ENCODE measurements around the gene SLC10A7. TPM values are rescaled to one million over a fixed set of nuclear protein-coding genes. Genes with fewer than 3 reads are reported as not detected.

SLC10A7 gene
- total RNA-seq, 2 experiments from 2014 or later: 15.9 to 23.3 TPM

DNA sequence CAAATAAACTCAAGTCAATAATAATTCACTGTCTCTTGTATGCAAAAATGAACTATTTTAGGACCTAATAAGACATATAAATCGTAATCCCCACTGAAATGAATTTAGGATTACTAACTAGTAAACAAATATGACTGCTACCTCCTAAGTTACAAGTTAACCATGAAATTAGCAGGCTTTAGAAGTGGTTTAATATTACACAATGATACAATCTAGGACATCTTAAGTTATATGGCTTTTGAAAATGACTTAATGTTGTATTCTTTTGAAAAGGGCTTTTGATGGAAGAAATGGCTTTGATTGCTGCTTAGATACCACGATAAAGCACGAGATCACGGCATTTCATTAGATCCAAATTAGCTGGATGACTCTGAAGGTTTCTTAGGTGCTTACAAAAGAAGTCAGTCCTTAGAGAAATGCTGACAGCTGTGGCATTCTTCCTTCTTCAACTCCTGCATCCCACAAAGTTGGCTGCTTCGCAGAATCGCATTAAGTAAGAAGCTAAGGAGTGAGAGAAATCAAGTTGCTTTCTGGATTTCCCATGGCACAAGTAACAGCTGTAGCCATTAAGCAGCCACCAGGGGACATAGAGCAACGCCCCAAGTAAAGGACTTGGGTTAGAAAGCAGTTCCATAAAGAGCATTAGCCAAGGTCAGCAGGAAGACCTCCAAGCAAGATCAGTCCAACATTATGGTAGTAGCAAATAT is 6.9 kb downstream of the SLC10A7 start:
- H3K4me1 Mint-ChIP-seq: peaks cover 8% of the 10 kb centered on the region
- no peaks in the 10 kb centered on the region for H3K9me3 Mint-ChIP-seq
- no peak overlapping the region for H3K4me3 Mint-ChIP-seq
- DNase-seq: no peak
- ChIA-PET POLR2A (no interaction called here), CTCF (no interaction called here)
- H3K36me3 Mint-ChIP-seq (ENCODE audit: low read depth): peaks cover 8% of the 10 kb centered on the region
- H3K27me3 Mint-ChIP-seq: no peaks in the 10 kb centered on the region
- H3K27ac Mint-ChIP-seq: no peak overlapping the region

DNA sequence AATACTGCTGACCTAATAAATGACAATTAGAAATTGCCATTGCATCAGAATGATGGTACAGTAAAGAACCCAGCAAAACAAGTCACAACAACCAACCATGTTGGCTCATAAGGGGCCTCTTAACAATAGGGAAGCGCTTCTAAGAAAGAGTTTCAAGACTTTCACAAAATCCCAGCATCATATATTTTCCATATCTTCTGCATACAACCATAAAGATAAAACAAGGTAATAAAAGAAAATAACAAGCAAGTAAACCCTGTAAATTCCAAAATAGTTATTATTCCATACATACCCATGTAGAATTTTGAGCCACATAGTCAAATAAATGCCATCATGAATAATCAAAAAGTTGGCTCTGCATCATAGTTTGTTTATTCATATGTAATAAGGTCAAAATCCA is 8.2 kb downstream of the SLC10A7 start:
- Mint-ChIP-seq H3K36me3 (ENCODE audit: low read depth) (peaks cover 14% of the 10 kb centered on the region), H3K4me3 (no peak overlapping the region), H3K4me1 (peaks cover 5% of the 10 kb centered on the region), H3K9me3 (no peaks in the 10 kb centered on the region), H3K27me3 (no peaks in the 10 kb centered on the region), H3K27ac (no peak overlapping the region)
- no peak for DNase-seq
- CTCF ChIA-PET: no interaction called here
- POLR2A ChIA-PET: no interaction called here

DNA sequence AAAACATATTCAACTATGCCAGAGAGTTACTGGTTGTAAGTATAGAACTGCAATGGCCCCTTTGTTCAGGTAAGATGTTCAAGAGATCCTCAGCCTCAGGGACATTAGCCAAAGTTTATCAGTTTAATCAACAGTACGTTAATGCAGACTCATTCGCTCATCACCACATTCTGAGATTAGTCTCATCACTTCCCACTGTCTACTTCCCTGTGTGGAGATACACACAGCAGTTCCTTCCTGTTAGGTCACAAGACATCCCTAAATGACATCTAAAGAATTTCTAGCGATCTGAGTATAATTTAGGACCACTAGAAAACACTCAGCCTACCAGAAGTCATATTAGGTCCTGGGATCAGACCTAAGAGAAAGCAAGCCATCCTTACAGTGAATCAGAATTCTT is 10.4 kb downstream of the SLC10A7 start:
- Mint-ChIP-seq H3K27ac (no peak overlapping the region), H3K9me3 (no peaks in the 10 kb centered on the region), H3K36me3 (ENCODE audit: low read depth) (peaks cover 27% of the 10 kb centered on the region), H3K4me3 (no peak overlapping the region), H3K27me3 (no peaks in the 10 kb centered on the region), H3K4me1 (peaks cover under 1% of the 10 kb centered on the region)
- ChIA-PET POLR2A (no interaction called here), CTCF (no interaction called here)
- DNase-seq: no peak

DNA sequence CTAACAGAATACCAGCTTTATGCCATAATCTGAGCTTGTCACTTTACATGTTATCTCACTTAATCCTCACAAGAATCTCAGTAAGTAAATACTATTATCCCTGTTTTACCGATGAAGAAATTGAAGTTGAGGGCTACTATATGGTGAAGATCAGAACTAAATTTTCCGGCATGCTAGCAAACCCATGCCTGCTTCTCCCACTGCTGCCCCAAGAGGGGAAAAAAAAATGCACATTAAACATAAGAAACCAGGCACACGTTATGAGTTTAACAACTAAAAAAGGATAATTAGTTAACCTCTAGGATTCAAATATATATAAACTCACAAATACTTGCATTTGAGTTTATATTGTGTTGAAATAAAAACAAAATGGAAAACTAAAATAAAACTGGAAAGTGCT is 10.8 kb downstream of the SLC10A7 start:
- Mint-ChIP-seq H3K27me3 (no peaks in the 10 kb centered on the region), H3K27ac (no peak overlapping the region), H3K36me3 (ENCODE audit: low read depth) (peaks cover 26% of the 10 kb centered on the region), H3K4me3 (no peak overlapping the region), H3K4me1 (peaks cover 2% of the 10 kb centered on the region), H3K9me3 (no peaks in the 10 kb centered on the region)
- POLR2A ChIA-PET: no interaction called here
- no peak for DNase-seq
- CTCF ChIA-PET: interaction anchor here (1.0 kb wide), 1 partner anchor 15 kb away, joined by 3 read pairs; no protein-coding TSS in a partner anchor

DNA sequence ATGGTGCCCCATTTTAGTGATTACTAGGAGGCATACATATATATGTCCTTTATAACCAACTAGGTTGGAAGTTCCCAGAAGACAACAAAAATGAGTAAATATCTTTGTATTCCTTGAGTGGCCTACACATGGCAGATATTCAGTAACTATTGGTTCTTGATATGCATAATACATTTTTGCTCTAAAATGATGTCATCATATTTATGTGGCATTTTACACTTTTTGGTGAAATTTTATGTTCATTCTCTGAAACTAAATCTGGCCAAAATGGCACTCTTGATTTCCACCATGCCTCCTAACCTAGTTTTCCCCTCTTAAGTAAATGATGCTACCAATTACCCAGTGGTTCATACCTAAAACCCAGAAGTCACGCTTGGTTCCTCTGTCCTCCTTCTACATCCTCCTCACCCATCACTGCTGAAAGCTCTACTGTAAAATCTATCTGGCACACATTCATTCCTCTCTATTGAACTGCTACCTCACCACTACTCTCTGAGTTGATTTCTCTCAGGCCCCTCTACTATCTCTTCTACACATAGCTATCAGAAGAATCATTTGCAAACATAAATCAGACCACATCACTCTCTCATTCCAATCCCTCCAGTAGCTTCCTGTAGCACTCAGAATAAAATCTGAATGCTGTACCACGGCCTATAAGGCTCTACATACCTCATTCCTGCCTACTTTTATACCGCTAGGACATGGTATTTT is 13.4 kb downstream of the SLC10A7 start:
- Mint-ChIP-seq H3K27ac (no peak overlapping the region), H3K27me3 (no peaks in the 10 kb centered on the region), H3K9me3 (no peaks in the 10 kb centered on the region), H3K36me3 (ENCODE audit: low read depth) (peaks cover 25% of the 10 kb centered on the region), H3K4me3 (no peak overlapping the region), H3K4me1 (peaks cover 2% of the 10 kb centered on the region)
- no peak for DNase-seq
- POLR2A ChIA-PET: no interaction called here
- CTCF ChIA-PET: interaction anchor here (1.1 to 1.4 kb wide), 2 partner anchors 11 kb away, joined by 3 read pairs; no protein-coding TSS in a partner anchor

DNA sequence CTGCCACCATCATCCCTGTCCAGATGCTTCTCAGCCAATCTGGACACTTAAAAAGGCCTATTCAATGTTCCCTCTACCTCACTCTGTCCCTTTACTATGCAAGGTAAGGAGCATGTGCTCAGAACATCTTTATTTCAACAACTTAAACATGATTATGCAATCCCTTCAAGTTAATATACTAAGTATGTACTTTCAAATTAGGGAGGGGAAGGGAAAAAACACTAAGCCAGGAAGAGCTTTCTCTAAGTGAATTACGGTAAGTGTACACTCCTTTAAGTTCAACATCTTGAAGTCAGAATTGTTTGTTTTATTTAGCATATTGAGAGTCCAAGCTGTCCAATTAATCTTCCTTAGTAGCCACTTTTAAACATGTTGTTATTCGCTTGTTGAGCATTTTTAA is 14.1 kb downstream of the SLC10A7 start:
- ChIA-PET CTCF (interaction anchor here (1.4 kb wide), 1 partner anchor 12 kb away, joined by 3 read pairs; no protein-coding TSS in a partner anchor), POLR2A (no interaction called here)
- H3K36me3 Mint-ChIP-seq (ENCODE audit: low read depth): peaks cover 30% of the 10 kb centered on the region
- no peak overlapping the region for H3K4me3 Mint-ChIP-seq
- H3K9me3 Mint-ChIP-seq: no peaks in the 10 kb centered on the region
- no peak overlapping the region for H3K27ac Mint-ChIP-seq
- H3K27me3 Mint-ChIP-seq: no peaks in the 10 kb centered on the region
- DNase-seq: no peak
- H3K4me1 Mint-ChIP-seq: peaks cover 2% of the 10 kb centered on the region

DNA sequence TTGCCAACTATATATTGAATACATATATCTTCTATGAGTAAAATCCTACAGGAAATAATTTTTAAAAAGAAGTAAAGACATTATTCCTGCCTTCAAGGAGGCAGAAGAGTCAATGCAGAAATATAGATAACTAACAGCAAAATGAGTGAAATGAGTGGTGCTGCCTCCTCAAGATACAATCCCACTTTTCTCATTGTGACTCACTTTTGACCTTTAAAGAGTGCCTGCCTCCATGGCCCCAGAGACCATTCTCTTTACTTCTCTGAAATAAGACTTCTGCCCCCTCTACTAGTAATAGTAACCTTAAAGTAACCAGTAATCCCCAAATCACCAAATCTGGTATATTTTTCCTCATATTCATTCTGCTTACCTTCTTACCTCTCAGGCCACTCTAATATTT is 15.5 kb downstream of the SLC10A7 start:
- Mint-ChIP-seq H3K4me3 (no peak overlapping the region), H3K9me3 (no peaks in the 10 kb centered on the region), H3K4me1 (peaks cover 2% of the 10 kb centered on the region), H3K27ac (no peak overlapping the region), H3K36me3 (ENCODE audit: low read depth) (peaks cover 33% of the 10 kb centered on the region), H3K27me3 (no peaks in the 10 kb centered on the region)
- CTCF ChIA-PET: no interaction called here
- POLR2A ChIA-PET: no interaction called here
- no peak for DNase-seq

DNA sequence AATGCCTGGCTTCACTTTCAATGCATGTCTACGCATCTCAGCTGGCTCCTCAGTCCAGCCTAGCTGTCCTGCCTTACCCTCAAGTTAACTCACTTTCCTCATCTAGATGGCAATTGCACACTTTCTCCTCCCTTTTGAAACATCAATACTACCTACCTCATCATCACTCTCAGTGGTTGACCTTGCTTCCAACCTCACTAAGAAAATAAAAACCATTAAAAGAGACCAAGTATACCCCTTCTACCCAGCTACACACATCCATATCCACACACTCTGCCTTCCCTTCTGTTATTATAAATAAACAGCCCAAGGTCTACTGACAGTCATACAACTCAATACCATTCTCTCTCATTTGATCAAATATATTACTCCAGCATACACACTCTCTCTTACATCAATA is 21.5 kb downstream of the SLC10A7 start:
- DNase-seq: no peak
- Mint-ChIP-seq H3K36me3 (ENCODE audit: low read depth) (peaks cover 12% of the 10 kb centered on the region), H3K9me3 (no peaks in the 10 kb centered on the region), H3K4me3 (no peak overlapping the region), H3K4me1 (peaks cover 6% of the 10 kb centered on the region), H3K27ac (no peak overlapping the region), H3K27me3 (no peaks in the 10 kb centered on the region)
- ChIA-PET POLR2A (no interaction called here), CTCF (no interaction called here)

DNA sequence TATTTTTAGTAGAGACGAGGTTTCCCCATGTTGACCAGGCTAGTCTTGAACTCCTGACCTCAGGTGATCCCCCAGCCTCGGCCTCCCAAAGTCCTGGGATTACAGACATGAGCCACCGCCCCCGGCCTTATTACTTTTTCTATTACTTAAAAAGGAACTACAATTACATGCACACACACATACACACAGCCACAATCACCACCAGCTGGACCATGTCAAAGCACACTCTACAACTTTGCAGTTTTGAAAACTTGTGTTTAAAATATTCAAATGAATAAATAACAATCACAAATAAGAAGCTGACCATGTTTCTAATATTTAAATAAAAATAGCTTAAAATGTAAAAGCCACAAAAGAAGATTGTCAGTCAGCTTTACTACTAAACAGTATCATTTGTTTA is 23.4 kb downstream of the SLC10A7 start:
- Mint-ChIP-seq H3K9me3 (no peaks in the 10 kb centered on the region), H3K27ac (no peak overlapping the region), H3K4me1 (peaks cover 6% of the 10 kb centered on the region), H3K4me3 (no peak overlapping the region), H3K36me3 (ENCODE audit: low read depth) (peaks cover 11% of the 10 kb centered on the region), H3K27me3 (no peaks in the 10 kb centered on the region)
- DNase-seq: no peak
- CTCF ChIA-PET: no interaction called here
- POLR2A ChIA-PET: no interaction called here

DNA sequence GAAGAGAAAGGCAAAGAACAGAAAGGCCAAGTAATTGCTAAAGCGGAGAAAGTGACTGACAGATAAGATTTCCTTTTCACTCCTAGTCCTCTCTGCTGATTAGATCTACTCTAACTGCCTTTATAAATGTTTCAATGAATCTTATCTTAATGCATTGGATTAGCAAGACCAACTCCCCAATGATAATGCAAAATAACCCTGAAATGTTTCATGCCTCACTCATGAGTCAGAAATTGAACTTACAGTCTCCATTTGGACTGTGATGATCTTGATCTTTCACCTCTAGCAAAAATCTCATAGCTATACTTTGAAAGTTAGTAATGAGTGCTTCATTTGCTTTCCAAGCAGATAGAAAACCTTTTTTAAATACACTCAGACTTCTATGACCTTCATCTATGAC is 26.5 kb downstream of the SLC10A7 start:
- Mint-ChIP-seq H3K27me3 (no peaks in the 10 kb centered on the region), H3K27ac (no peak overlapping the region), H3K36me3 (ENCODE audit: low read depth) (peaks cover 10% of the 10 kb centered on the region), H3K4me1 (peaks cover 6% of the 10 kb centered on the region), H3K4me3 (no peak overlapping the region), H3K9me3 (peaks cover 3% of the 10 kb centered on the region)
- CTCF ChIA-PET: interaction anchor here (0.7 to 1.1 kb wide), 2 partner anchors 21 to 31 kb away, joined by 3 to 8 read pairs; no protein-coding TSS in a partner anchor
- POLR2A ChIA-PET: no interaction called here
- no peak for DNase-seq

DNA sequence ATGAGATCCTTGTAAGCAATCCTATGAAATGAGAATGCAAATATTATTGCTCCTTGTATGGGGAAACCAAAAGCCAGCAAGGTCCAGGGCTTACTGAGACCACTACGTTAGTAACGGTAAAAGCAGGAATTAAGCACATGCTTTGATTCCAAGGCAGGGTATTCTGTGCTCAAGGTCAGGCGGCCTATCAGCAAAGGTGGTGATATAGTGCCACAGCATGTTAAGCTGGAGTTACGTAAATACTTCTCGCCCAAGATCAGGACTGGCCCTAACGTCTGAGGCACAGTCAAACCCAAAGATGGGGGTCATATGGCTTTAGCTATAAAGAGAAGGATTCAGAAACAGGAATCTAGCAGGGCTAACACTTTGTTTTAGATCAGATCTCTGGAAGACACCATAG is 27.6 kb downstream of the SLC10A7 start:
- peaks cover 6% of the 10 kb centered on the region for H3K4me1 Mint-ChIP-seq
- H3K4me3 Mint-ChIP-seq: no peak overlapping the region
- CTCF ChIA-PET: no interaction called here
- H3K27me3 Mint-ChIP-seq: no peaks in the 10 kb centered on the region
- POLR2A ChIA-PET: no interaction called here
- no peak overlapping the region for H3K27ac Mint-ChIP-seq
- H3K36me3 Mint-ChIP-seq (ENCODE audit: low read depth): peaks cover 10% of the 10 kb centered on the region
- H3K9me3 Mint-ChIP-seq: peaks cover 3% of the 10 kb centered on the region
- no peak for DNase-seq

DNA sequence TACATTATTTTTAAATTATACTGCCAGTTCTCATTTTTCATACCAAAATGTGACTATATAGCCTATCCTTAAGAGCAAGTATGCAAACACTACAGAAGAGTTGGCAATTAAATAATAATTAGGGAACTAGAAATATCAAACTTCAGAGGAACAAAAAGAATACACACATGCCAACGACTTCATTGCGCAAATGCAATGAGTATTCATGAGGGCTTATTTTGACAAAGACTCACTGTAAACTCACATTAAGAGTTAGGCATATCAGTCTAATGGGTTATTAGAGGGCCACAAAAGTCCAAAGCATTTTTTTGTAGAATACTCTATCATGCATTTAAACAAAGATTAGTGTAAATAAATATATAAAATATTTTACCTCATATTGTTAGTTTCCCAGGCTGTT is 31.6 kb downstream of the SLC10A7 start:
- DNase-seq: no peak
- peaks cover 21% of the 10 kb centered on the region for H3K36me3 Mint-ChIP-seq (ENCODE audit: low read depth)
- H3K4me1 Mint-ChIP-seq: peaks cover 18% of the 10 kb centered on the region
- no peak overlapping the region for H3K4me3 Mint-ChIP-seq
- CTCF ChIA-PET: interaction anchor here (0.7 kb wide), 1 partner anchor 377 kb away, joined by 3 read pairs; no protein-coding TSS in a partner anchor
- POLR2A ChIA-PET: no interaction called here
- H3K27me3 Mint-ChIP-seq: no peaks in the 10 kb centered on the region
- no peak overlapping the region for H3K27ac Mint-ChIP-seq
- H3K9me3 Mint-ChIP-seq: peaks cover 3% of the 10 kb centered on the region

DNA sequence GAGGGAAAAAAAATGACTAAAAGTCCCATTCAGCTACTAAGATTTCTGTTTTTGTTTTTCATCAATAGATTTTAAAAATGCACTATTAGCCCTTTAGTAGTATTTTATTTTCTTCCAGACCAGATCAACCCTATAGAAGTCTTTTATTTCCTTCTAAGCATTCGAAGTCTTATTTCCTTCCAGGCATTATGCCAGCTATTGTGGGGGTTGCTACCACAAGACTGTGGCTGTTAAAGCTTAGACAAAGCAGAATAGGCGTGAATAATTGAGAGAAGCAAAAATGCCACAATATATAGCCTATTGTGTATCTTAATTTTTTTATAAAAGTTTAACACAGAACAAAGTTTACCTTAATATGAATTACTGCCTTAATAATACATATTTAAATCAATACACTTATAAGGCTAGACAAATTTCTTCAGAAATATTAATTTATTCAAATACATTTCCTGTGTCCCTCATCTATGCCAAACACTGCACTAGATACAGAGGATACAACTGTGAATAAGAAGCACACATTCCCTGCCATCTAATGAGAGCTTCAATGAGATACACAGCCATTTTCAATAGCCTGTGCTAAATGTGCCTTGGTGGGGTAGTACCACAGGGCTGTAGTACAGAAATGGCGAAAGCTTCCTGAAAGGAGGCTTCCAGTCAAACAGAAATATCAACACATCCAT is 33.1 kb downstream of the SLC10A7 start:
- peaks cover 9% of the 10 kb centered on the region for H3K9me3 Mint-ChIP-seq
- no peak overlapping the region for H3K27ac Mint-ChIP-seq
- peaks cover 22% of the 10 kb centered on the region for H3K36me3 Mint-ChIP-seq (ENCODE audit: low read depth)
- DNase-seq: no peak
- no peaks in the 10 kb centered on the region for H3K27me3 Mint-ChIP-seq
- H3K4me3 Mint-ChIP-seq: no peak overlapping the region
- peaks cover 18% of the 10 kb centered on the region for H3K4me1 Mint-ChIP-seq
- ChIA-PET CTCF (no interaction called here), POLR2A (no interaction called here)
